ENCODE measurements around the gene ARMC12.

ARMC12 gene

DNA sequence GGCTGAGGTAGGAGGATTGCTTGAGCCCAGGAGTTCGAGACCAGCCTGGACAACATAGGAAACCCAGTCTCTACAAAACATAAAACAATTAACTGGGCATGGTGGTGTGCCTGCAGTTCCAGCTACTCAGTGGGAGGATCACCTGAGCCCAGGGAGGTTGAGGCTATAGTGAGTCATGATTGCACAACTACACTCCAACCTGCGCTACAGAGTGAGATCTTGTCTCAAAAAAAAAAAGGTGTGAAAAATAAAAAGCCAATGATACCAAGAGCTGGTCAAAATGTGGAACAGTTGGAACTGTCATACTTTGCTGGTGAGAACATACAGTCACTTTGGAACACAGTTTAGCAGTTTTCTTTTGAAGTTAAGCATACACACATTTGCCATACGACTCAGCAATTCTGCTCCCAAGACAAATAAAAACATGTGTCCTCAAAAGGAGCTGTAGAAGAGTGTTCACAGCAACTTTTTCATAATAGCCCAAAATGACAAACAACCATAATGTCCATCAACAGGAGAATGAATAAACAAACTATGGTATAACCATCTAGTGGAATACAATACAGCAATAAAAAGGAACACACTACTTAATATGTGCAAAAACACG is 26.5 kb upstream of the ARMC12 start:
- TF ChIP-seq, protein P1, sequence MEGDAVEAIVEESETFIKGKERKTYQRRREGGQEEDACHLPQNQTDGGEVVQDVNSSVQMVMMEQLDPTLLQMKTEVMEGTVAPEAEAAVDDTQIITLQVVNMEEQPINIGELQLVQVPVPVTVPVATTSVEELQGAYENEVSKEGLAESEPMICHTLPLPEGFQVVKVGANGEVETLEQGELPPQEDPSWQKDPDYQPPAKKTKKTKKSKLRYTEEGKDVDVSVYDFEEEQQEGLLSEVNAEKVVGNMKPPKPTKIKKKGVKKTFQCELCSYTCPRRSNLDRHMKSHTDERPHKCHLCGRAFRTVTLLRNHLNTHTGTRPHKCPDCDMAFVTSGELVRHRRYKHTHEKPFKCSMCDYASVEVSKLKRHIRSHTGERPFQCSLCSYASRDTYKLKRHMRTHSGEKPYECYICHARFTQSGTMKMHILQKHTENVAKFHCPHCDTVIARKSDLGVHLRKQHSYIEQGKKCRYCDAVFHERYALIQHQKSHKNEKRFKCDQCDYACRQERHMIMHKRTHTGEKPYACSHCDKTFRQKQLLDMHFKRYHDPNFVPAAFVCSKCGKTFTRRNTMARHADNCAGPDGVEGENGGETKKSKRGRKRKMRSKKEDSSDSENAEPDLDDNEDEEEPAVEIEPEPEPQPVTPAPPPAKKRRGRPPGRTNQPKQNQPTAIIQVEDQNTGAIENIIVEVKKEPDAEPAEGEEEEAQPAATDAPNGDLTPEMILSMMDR (IDR thresholded peaks at IDR 0.05; ENCODE audit: low read depth, low read length): no peak
- peak in 1 of 2 donors; percentile 58 for DNase-seq (ENCODE audit: low read depth in 2 of 2)
- H3K4me3 ChIP-seq (replicated peaks in 1 of 2; ENCODE audit: low read depth in 2 of 2, low read length in 2 of 2): no peak overlapping the region

DNA sequence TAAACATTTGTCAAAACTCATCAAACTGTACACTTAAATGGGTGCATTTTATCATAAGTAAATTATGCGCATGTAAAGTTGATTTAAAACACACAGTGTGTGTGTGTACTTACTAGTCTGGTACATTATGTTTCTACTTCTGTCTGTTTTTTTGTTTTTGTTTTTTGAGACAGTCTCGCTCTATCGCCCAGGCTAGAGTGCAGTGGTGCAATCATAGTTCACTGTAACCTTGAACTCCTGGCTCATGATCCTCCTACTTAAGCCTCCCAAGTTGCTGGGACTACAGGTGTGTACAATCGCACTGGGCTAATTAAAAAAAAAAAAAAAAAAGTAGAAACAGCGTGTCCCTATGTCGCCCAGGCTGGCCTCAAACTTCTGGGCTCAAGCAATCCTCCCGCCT is 25.1 kb upstream of the ARMC12 start:
- DNase-seq (ENCODE audit: low read depth in 2 of 2): no peak
- TF ChIP-seq, protein P1 (IDR thresholded peaks at IDR 0.05; ENCODE audit: low read depth, low read length): no peak
- H3K4me3 ChIP-seq (replicated peaks in 1 of 2; ENCODE audit: low read depth in 2 of 2, low read length in 2 of 2): no peak overlapping the region

DNA sequence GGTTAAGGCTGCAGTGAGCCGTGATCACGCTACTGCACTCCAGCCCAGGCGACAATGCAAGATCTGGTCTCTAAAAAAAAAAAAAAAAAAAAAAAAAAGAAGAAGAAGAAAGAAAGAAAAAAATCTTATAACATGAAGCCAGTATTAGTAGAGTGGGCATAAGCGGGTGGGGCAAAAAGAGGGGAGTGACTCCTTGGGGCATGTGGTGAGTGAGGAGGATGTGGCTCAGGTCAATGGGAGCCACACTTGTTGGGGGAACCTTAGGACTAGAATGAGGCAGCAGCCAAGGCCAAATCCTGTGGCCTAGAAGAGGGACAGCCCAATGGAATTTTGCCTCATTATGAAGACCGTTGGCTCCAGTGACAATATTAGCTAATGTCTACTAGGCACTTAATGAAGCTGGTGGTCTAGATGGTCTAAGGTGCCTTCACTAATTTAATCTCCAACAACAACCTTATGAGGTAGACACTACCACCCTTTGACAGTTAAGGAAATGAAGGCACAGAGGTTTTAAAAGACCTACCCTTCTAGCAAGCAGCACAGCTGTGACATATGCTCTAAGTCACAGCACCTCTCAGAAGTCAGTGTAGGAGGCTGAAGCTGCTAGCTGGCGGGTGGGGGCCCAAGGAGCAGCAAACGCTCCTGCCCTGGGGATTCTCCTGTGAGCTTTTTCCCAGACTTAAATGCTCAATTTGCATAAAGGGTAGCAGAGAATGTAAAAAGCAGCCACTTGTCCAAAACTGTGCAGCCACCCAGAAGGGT is 23.6 kb upstream of the ARMC12 start:
- no peak for DNase-seq (ENCODE audit: low read depth in 2 of 2)
- TF ChIP-seq, protein P1 (IDR thresholded peaks at IDR 0.05; ENCODE audit: low read depth, low read length): no peak
- no peak overlapping the region for H3K4me3 ChIP-seq (replicated peaks in 1 of 2; ENCODE audit: low read depth in 2 of 2, low read length in 2 of 2)

DNA sequence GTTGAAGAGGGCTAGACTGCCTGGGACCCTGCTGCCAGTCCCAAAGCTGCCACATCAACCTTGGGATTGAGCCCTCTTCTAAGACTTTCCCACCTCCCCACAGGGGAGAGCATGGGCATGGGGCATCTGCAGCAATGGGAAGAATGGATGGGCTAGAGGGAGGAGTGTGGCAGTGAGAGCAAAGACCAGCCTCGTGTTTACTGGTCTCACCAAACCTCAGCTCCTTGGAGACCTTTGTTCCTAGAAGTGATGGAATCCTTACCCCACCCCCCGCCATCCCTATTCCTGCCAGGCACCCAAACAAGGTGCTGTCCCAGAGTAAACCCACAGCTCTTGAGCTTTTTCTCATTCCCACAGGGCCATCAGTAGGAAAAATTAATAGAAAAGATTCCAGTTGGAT is 20.0 kb upstream of the ARMC12 start:
- TF ChIP-seq, protein P1 (IDR thresholded peaks at IDR 0.05; ENCODE audit: low read depth, low read length): no peak
- H3K4me3 ChIP-seq (replicated peaks in 1 of 2; ENCODE audit: low read depth in 2 of 2, low read length in 2 of 2): no peak overlapping the region
- DNase-seq (ENCODE audit: low read depth in 2 of 2): no peak

DNA sequence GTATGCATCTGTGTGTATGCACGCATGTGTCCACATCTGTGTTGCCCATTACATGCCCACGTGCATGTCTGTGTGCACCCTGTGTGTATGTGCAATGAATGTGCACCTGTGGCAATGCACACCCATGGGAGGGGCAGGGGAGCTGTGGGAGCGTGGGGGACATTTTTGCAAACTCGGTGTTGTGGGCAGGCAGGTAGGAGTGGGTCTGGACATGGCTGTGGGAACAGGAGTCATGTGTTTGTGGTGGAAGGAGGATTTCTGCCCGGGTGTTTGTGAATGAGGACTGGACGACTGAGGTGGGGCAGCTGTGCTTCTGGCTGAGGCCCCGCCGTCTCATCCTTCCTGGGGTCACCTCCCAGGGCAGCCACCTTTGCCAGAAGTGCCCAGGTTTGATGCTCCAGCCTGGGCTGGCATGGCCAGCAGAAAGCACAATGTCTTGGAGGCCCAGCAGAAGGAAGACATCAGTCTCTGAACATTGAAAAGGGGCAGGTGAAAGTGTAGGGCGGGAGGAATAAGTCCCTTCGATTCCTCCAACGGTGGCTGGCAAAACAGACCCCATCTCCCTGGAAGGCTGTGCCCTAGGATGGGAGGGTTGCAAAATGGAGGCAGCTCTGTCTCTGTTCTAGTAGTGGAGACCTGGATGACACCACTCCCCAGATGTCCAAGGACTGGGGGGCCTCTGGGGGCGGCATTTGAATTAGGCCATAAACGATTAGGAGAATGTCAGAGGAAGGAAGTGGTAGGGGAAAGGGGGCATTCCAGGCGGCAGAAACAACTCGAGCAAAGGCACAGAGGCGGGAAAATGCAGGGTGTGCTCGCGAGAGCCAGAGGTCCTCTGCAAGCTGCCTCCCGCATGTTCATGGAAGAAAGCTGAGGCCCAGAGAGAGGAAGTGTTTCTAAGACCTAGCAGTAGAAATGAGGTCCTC is 19.1 kb upstream of the ARMC12 start:
- DNase-seq (ENCODE audit: low read depth in 2 of 2): no peak
- TF ChIP-seq, protein P1 (IDR thresholded peaks at IDR 0.05; ENCODE audit: low read depth, low read length): no peak
- no peak overlapping the region for H3K4me3 ChIP-seq (replicated peaks in 1 of 2; ENCODE audit: low read depth in 2 of 2, low read length in 2 of 2)

DNA sequence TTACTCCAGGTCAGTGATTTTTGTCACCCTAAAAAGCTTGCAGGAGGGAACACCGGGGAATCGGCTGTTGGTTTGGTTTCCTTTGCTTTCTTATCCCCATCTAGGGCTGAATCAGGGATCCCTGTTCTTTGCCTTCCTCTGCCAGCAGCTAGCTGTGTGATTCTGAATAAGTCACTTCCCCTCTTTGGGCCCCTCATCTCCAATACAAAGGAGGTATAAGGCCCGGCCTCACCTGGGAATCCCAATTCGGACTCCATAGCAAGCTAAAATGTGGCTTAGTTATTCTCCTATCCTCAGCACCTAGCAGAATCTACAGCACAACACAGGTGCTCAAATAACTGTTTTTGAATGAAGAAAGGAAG is 18.5 kb upstream of the ARMC12 start:
- TF ChIP-seq, protein P1 (IDR thresholded peaks at IDR 0.05; ENCODE audit: low read depth, low read length): no peak
- no peak overlapping the region for H3K4me3 ChIP-seq (replicated peaks in 1 of 2; ENCODE audit: low read depth in 2 of 2, low read length in 2 of 2)
- no peak for DNase-seq (ENCODE audit: low read depth in 2 of 2)
